HEK293 (cell line): ENCODE results near the gene OVCH2.

Source experiments
- CTCF ChIP-seq: fragments of 450-650 bp; formaldehyde crosslinking; IDR thresholded peaks from 2 replicates; pipeline ENCODE4 v1.5.1; 2016; ENCODE audit warnings: missing biosample characterization, missing genetic modification characterization
- FEZF1 ChIP-seq: fragments of 450-650 bp; formaldehyde crosslinking; IDR thresholded peaks from 2 replicates; pipeline ENCODE4 v1.5.1; 2016; ENCODE audit warnings: missing biosample characterization, missing genetic modification characterization
- ZNF24 ChIP-seq: fragments of 450-650 bp; formaldehyde crosslinking; IDR thresholded peaks from 2 replicates; pipeline ENCODE4 v1.5.1; 2016; ENCODE audit warnings: missing biosample characterization, missing genetic modification characterization
- ZNF426 ChIP-seq: fragments of 450-650 bp; formaldehyde crosslinking; IDR thresholded peaks from 2 replicates; pipeline ENCODE4 v1.5.1; 2017; ENCODE audit warnings: missing biosample characterization, missing genetic modification characterization, mild to moderate bottlenecking, inconsistent platforms, moderate library complexity

- no peak for TF ChIP-seq ZNF24 (tag by site-specific recombination)
- no peak for TF ChIP-seq CTCF (tag by site-specific recombination)
- TF ChIP-seq FEZF1 (tag by site-specific recombination): no peak
- no peak for TF ChIP-seq ZNF426
These were observed 34.7 kb downstream of the OVCH2 start for GRCh38 chr11:7671347-7672215.
